ENCODE data around the gene ALS2. TPM values are rescaled to one million over a fixed set of nuclear protein-coding genes. Genes with fewer than 3 reads are reported as not detected.
A peak's percentile ranks its signal among the peaks of the same experiment; 100 is the strongest.
"Not testable (repeated sequence)": the region's sequence is repeated elsewhere in the genome, so short reads cannot be mapped to it uniquely, and the experiment has no call there.

ALS2 gene
- total and polyA plus RNA-seq, 12 donors = 3.1 to 24.3 (median 15.3) TPM

- Histone ChIP-seq H3K27ac (peak overlapping the region in 2 of 5 donors; percentile 25 to 56), H3K4me3 (no peak overlapping the region), H3K36me3 (replicated peaks in 1 of 2) (no peaks in the 10 kb centered on the region), H3K27me3 (no peaks in the 10 kb centered on the region), H3K4me1 (replicated peaks in 1 of 2) (peaks cover 0 to 15% of the 10 kb centered on the region in 2 donors), H3K9me3 (replicated peaks in 1 of 3) (no peaks in the 10 kb centered on the region)
- TF ChIP-seq POLR2A (IDR thresholded peaks at IDR 0.05) = no peak
- TF ChIP-seq CTCF (IDR thresholded peaks at IDR 0.05) = no peak
- intact Hi-C loops (cut with DNase I) = loop anchor here (10.0 kb wide), 2 partner anchors 47 to 367 kb away; no protein-coding TSS in a partner anchor
- DNase-seq = peak in 6 of 7 donors; percentile 10 to 64 (median 32)
- 68 to 74% (median 70%) methylated on average over 8 of the region's 8 CpGs for WGBS, 4 donors
These were observed 26.8 kb upstream of the ALS2 start for GRCh38 chr2:201807452-201807999.

GRCh38 chr2:201806442-201807170 is 25.9 kb upstream of the ALS2 start, which contains the start of gene CDK15:
CDK15 (plus strand) TSS chr2:201806537; CDS start chr2:201806665, 128 bp downstream.
- Histone ChIP-seq H3K4me3 (no peak within 1 kb of the TSS), H3K27ac (peak within 1 kb of the TSS in 2 of 5 donors; percentile 50 to 56), H3K9me3 (replicated peaks in 1 of 3) (no peaks in the 10 kb centered on the region), H3K27me3 (no peaks in the 10 kb centered on the region), H3K4me1 (replicated peaks in 1 of 2) (peaks cover 0 to 15% of the 10 kb centered on the region in 2 donors), H3K36me3 (replicated peaks in 1 of 2) (no peaks in the 10 kb centered on the region)
- 35 to 47% (median 43%) methylated on average over 10 of the region's 10 CpGs for WGBS, 4 donors
- DNase-seq = peak in 6 of 7 donors; percentile 42 to 65 (median 52)
- TF ChIP-seq CTCF (IDR thresholded peaks at IDR 0.05) (no peak), POLR2A (IDR thresholded peaks at IDR 0.05) (no peak)
- intact Hi-C loops (cut with DNase I) = loop anchor here (10.0 kb wide), 2 partner anchors 48 to 368 kb away; no protein-coding TSS in a partner anchor

GRCh38 chr2:201798914-201799285 is 18.2 kb upstream of the ALS2 start:
- not testable (repeated sequence) for DNase-seq; H3K27ac ChIP-seq; H3K9me3 ChIP-seq (replicated peaks in 1 of 3); H3K27me3 ChIP-seq; H3K4me1 ChIP-seq (replicated peaks in 1 of 2); H3K36me3 ChIP-seq (replicated peaks in 1 of 2); H3K4me3 ChIP-seq
- intact Hi-C loops (cut with DNase I) = loop anchor here in 1 of 2 donors (5.0 kb wide), 1 partner anchor 378 kb away; no protein-coding TSS in a partner anchor
- WGBS, 4 donors = 75 to 81% (median 78%) methylated on average over 2 of the region's 2 CpGs

- H3K27ac ChIP-seq = no peak overlapping the region
- no peaks in the 10 kb centered on the region for H3K4me1 ChIP-seq (replicated peaks in 1 of 2)
- no peak overlapping the region for H3K4me3 ChIP-seq
- WGBS, 4 donors = 66 to 79% (median 68%) methylated on average over 7 of the region's 7 CpGs
- H3K27me3 ChIP-seq = no peaks in the 10 kb centered on the region
- no peaks in the 10 kb centered on the region for H3K9me3 ChIP-seq (replicated peaks in 1 of 3)
- no peak for TF ChIP-seq POLR2A (IDR thresholded peaks at IDR 0.05)
- no peak for TF ChIP-seq CTCF (IDR thresholded peaks at IDR 0.05)
- no peaks in the 10 kb centered on the region for H3K36me3 ChIP-seq (replicated peaks in 1 of 2)
- DNase-seq = no peak
- intact Hi-C loops (cut with DNase I) = loop anchor here in 1 of 2 donors (5.0 kb wide), 1 partner anchor 379 kb away; no protein-coding TSS in a partner anchor
These were observed 17.6 kb upstream of the ALS2 start for GRCh38 chr2:201798252-201798913.
